GM12878 (cell line): ENCODE measurements around the gene BRAF. TPM values are rescaled to one million over a fixed set of nuclear protein-coding genes. Genes with fewer than 3 reads are reported as not detected.
A peak's percentile ranks its signal among the peaks of the same experiment; 100 is the strongest.

Experiments used
- ATAC-seq: fragments of 200-7000 bp; cut with Tn5 transposase; 3 replicates; pipeline ENCODE4 v1.9.1; 2020; ENCODE audit warnings: mild to moderate bottlenecking, moderate library complexity
- BruUV-seq: library from RNA; stranded (reverse); fragments of 400-500 nt; replicated peaks from 2 replicates; lab custom pipeline; 2021; lab: Mats Ljungman, UMichigan
- CTCF ChIA-PET: fragments of 300-600 bp; sonication (Branson Sonifier 250); formaldehyde crosslinking; extraction: SDS; loops from one replicate; lab custom pipeline; 2021; ENCODE audit warnings: inconsistent platforms; lab: Yijun Ruan, JAX
- POLR2A ChIA-PET: fragments of 350-600 bp; formaldehyde crosslinking; extraction: SDS; loops from one replicate; lab custom pipeline; 2021; ENCODE audit warnings: inconsistent platforms; lab: Charles Lee
- RAD21 ChIA-PET: fragments of 300-600 bp; sonication (Branson Sonifier 250); formaldehyde crosslinking; loops from one replicate; lab custom pipeline; 2023; ENCODE audit warnings: antibody characterized with exemption; ENCODE audit not compliant: unreplicated experiment; lab: Charles Lee
- SMC1A ChIA-PET: fragments of 300-600 bp; sonication (Branson Sonifier 250); formaldehyde crosslinking; loops from one replicate; lab custom pipeline; 2023; ENCODE audit not compliant: unreplicated experiment, uncharacterized antibody; lab: Charles Lee
- DNase-seq: peaks from one replicate; pipeline ENCODE4 v3.0.0-alpha.2; 2011; ENCODE audit warnings: low read depth, low spot score
- FAIRE-seq: peaks from 3 replicates; lab custom pipeline; 2011; peaks lifted over from hg19 to GRCh38; lab: Jason Lieb, UNC
- H2AFZ ChIP-seq: 2 replicates; pipeline ENCODE4 v1.6.0; 2011; ENCODE audit warnings: low read depth, low read length, control low read depth; ENCODE audit not compliant: control insufficient read depth
- H3K27ac ChIP-seq: 2 replicates; pipeline ENCODE4 v1.5.1; 2011; ENCODE audit warnings: control low read depth; ENCODE audit not compliant: control insufficient read depth, insufficient read depth
- H3K27me3 ChIP-seq, 2 experiments: replicated peaks in 1 of 2; 2 replicates each; pipeline versions ENCODE4 v1.6.0 to v1.6.1; 2011; ENCODE audit warnings: low read length in 1 of 2; ENCODE audit not compliant: control insufficient read depth in 2 of 2, insufficient read depth in 2 of 2
- H3K36me3 ChIP-seq, 2 experiments: 2 replicates each; pipeline ENCODE4 v1.5.1; 2011; ENCODE audit warnings: low read length in 1 of 2; ENCODE audit not compliant: control insufficient read depth in 2 of 2, insufficient read depth in 2 of 2
- H3K4me1 ChIP-seq: 2 replicates; pipeline ENCODE4 v1.6.1; 2011; ENCODE audit warnings: mild to moderate bottlenecking, low read length, moderate library complexity, mixed read lengths; ENCODE audit not compliant: control insufficient read depth, insufficient read depth
- H3K4me2 ChIP-seq: 2 replicates; pipeline ENCODE4 v1.6.0; 2011; ENCODE audit warnings: control low read depth; ENCODE audit not compliant: control insufficient read depth, insufficient read depth
- H3K4me3 ChIP-seq: fragments of 200-600 bp; sonication (generic); 2 replicates; pipeline ENCODE4 v1.5.1; 2016
- H3K79me2 ChIP-seq: 2 replicates; pipeline ENCODE4 v1.6.0; 2011; ENCODE audit warnings: low read length; ENCODE audit not compliant: control insufficient read depth, insufficient read depth
- H3K9ac ChIP-seq: 2 replicates; pipeline ENCODE4 v1.8.0; 2011; ENCODE audit warnings: low read length, control low read depth, mixed read lengths; ENCODE audit not compliant: control insufficient read depth, insufficient read depth
- H3K9me3 ChIP-seq: replicated peaks from 3 replicates; pipeline ENCODE4 v1.5.1; 2011; ENCODE audit warnings: mild to moderate bottlenecking, low read length; ENCODE audit not compliant: control insufficient read depth, insufficient read depth
- H4K20me1 ChIP-seq: 2 replicates; pipeline ENCODE4 v1.6.0; 2011; ENCODE audit not compliant: control insufficient read depth, insufficient read depth
- RAD21 ChIP-seq: IDR thresholded peaks from 2 replicates; pipeline ENCODE4 v1.6.1; 2011; ENCODE audit warnings: mild to moderate bottlenecking, low read depth, low read length, moderate library complexity; ENCODE audit not compliant: insufficient read depth
- SMC3 ChIP-seq: IDR thresholded peaks from 2 replicates; pipeline ENCODE4 v1.6.1; 2011; ENCODE audit warnings: low read length, improper control_type of control experiment, borderline replicate concordance
- STAT3 ChIP-seq: IDR thresholded peaks from 2 replicates; pipeline ENCODE4 v1.6.1; 2011; ENCODE audit warnings: low read depth, low read length, improper control_type of control experiment
- YY1 ChIP-seq: IDR thresholded peaks from 2 replicates; pipeline ENCODE4 v1.6.1; 2011; ENCODE audit warnings: low read depth, mild to moderate bottlenecking, low read length
- WGBS: methylation state at CpG from one replicate; pipeline ENCODE4 v1.1.6; 2016; ENCODE audit warnings: low lambda C conversion rate; ENCODE audit not compliant: insufficient replicate concordance, insufficient coverage; ENCODE audit errors: missing lambda C conversion rate; 5-methylcytosine and 5-hydroxymethylcytosine counted together
- in situ Hi-C: fragments of 300-500 bp; cut with MboI; formaldehyde crosslinking; loops from 9 replicates; pipeline ENCODE4 v1.14.3; 2018; ENCODE audit warnings: mixed read lengths
- intact Hi-C: fragments of 100-400 bp; cut with micrococcal nuclease; formaldehyde crosslinking; loops from one replicate; pipeline ENCODE4 v1.14.2; 2022; ENCODE audit not compliant: unreplicated experiment
- polyA plus RNA-seq, 11 experiments: library from polyadenylated mRNA; depleted of rRNA in 4 of 11; unstranded in 6 of 11; stranded (reverse) in 5 of 11; fragments of >200 nt; fragmentation: Nextera tagmentation in 4 of 11; fragmentation: Illumina TruSeq in 1 of 11; extraction: Ambion mirVana in 4 of 11; extraction: Trizol in 1 of 11; gene quantifications; 1 replicate in 1 of 11; 2 replicates in 10 of 11; pipeline versions ENCODE4 v1.2.1 to v1.2.3, GENCODE V29; 2011 to 2016; ENCODE audit warnings: inconsistent platforms in 2 of 11, missing spikeins in 2 of 11, low read depth in 1 of 11
- total RNA-seq, 4 experiments: library from RNA; depleted of rRNA in 3 of 4; stranded (reverse); fragments of >200 nt in 3 of 4; fragmentation: Illumina TruSeq in 1 of 4; extraction: Trizol in 1 of 4; gene quantifications; 2 replicates each; pipeline versions ENCODE4 v1.2.1 to v1.2.3, GENCODE V29; 2013 to 2021
- TF ChIP-seq, protein P1 (sequence below), 3 experiments: IDR thresholded peaks in 2 of 3; conservative IDR thresholded peaks in 1 of 3; 2 replicates each; pipeline ENCODE4 v1.5.1; 2011; ENCODE audit warnings: low read depth in 3 of 3, low read length in 3 of 3, mild to moderate bottlenecking in 3 of 3, control low read depth in 2 of 3, moderate library complexity in 2 of 3, inconsistent platforms in 1 of 3, mixed read lengths in 1 of 3; ENCODE audit not compliant: control insufficient read depth in 2 of 3, insufficient read depth in 1 of 3; ENCODE audit errors: extremely low read depth in 1 of 3
- TF ChIP-seq, protein P2 (sequence below): IDR thresholded peaks from 2 replicates; pipeline ENCODE4 v1.6.1; 2011; ENCODE audit warnings: mild to moderate bottlenecking, low read depth, low read length, moderate library complexity; ENCODE audit not compliant: insufficient replicate concordance
- TF ChIP-seq, protein P3 (sequence below): fragments of 450-650 bp; IDR thresholded peaks from 2 replicates; pipeline ENCODE4 v1.6.1; 2018; ENCODE audit warnings: mild to moderate bottlenecking, low read depth, moderate library complexity; ENCODE audit not compliant: partially characterized antibody
- TF ChIP-seq, protein P4 (sequence below): fragments of 450-650 bp; IDR thresholded peaks from 2 replicates; pipeline ENCODE4 v1.6.1; 2016; ENCODE audit warnings: mild to moderate bottlenecking

BRAF gene
- total and polyA plus RNA-seq, 10 of the 15 experiments (the other 5 are each of a cell fraction or from before 2014, with no cell fraction given): 2.6 to 31.0 (median 10.6) TPM

DNA sequence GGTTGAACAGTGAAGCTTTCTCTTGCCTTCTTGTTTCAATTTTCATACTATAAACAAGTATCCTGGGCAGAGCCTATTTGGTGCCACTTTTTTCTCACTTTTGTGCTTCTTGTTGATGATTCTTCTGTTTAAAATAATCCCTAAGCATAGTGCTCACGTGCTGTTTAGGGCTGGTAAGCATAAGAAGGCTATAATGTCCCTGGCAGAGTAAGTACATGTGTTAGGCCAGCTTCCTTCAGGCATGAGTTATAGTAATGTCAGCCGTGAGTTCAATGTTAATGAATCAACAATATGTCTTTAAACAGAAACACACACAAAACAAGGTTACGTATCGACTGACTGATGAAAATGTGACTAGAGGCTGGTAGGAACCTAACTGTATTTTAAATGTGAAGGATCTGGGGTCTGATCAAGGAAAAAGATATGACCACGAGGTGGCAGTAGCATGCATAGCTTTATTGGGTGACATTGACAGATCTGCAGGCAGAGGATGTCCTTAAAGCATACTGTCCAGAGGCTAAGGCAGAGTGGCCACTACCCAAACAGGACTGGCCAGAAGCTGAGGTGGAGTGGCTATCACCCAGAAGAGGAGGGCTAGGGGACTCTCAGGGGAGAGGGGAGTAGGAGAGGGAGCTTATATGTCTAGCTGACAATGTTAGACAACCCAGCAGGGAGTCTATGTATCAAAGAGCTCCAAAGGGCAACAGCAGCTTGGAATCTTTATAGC lies 113.7 kb downstream of the BRAF start:
- SMC1A ChIA-PET: interaction anchor here (0.6 to 6.9 kb wide), 29 partner anchors 9 to 838 kb away, joined by 3 to 134 read pairs (median 5); partner anchors contain the start of gene MRPS33
- no peaks in the 10 kb centered on the region for H3K4me1 ChIP-seq
- peak; percentile 100 for ATAC-seq
- RAD21 ChIA-PET: interaction anchor here (0.6 to 5.0 kb wide), 22 partner anchors 9 to 1440 kb away, joined by 3 to 88 read pairs (median 5); partner anchors contain the start of genes BRAF and MRPS33
- no peak overlapping the region for H2AFZ ChIP-seq
- in situ Hi-C loops: loop anchor here (5.0 to 25.0 kb wide), 3 partner anchors 201 to 726 kb away; partner anchors contain the start of gene MRPS33
- peak; percentile 51 for DNase-seq
- no TSS peak for BruUV-seq
- FAIRE-seq: peak; percentile 96
- H3K79me2 ChIP-seq: no peaks in the 10 kb centered on the region
- CTCF ChIA-PET: interaction anchor here (0.5 to 6.9 kb wide), 65 partner anchors 9 to 838 kb away, joined by 3 to 166 read pairs (median 4); partner anchors contain the start of genes ADCK2, BRAF and MRPS33
- intact Hi-C loops: loop anchor here (1.0 to 5.0 kb wide), 4 partner anchors 111 to 726 kb away; partner anchors contain the start of gene BRAF
- WGBS: 25% methylated on average over 5 of the region's 5 CpGs
- no peak overlapping the region for H3K9ac ChIP-seq
- POLR2A ChIA-PET: interaction anchor here (0.7 to 1.2 kb wide), 4 partner anchors 112 to 174 kb away, joined by 3 to 4 read pairs (median 3); no protein-coding TSS in a partner anchor
- no peaks in the 10 kb centered on the region for H3K9me3 ChIP-seq
- H3K36me3 ChIP-seq: no peaks in the 10 kb centered on the region; a peak in 1 of 4 replicates
- no peaks in the 10 kb centered on the region for H4K20me1 ChIP-seq
- 0 out of 2 replicates have a peak, but pooled peaks have one; percentile 45 for TF ChIP-seq YY1
- TF ChIP-seq, protein P1, sequence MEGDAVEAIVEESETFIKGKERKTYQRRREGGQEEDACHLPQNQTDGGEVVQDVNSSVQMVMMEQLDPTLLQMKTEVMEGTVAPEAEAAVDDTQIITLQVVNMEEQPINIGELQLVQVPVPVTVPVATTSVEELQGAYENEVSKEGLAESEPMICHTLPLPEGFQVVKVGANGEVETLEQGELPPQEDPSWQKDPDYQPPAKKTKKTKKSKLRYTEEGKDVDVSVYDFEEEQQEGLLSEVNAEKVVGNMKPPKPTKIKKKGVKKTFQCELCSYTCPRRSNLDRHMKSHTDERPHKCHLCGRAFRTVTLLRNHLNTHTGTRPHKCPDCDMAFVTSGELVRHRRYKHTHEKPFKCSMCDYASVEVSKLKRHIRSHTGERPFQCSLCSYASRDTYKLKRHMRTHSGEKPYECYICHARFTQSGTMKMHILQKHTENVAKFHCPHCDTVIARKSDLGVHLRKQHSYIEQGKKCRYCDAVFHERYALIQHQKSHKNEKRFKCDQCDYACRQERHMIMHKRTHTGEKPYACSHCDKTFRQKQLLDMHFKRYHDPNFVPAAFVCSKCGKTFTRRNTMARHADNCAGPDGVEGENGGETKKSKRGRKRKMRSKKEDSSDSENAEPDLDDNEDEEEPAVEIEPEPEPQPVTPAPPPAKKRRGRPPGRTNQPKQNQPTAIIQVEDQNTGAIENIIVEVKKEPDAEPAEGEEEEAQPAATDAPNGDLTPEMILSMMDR (IDR thresholded peaks at IDR 0.05 in 2 of 3, conservative IDR thresholded peaks at IDR 0.05 in 1 of 3; ENCODE audit: control insufficient read depth in 2 of 3, extremely low read depth in 1 of 3, insufficient read depth in 1 of 3, low read depth in 3 of 3, low read length in 3 of 3): peak; percentile 55 to 72 (median 70); a peak in 5 of 6 replicates
- TF ChIP-seq, protein P2, sequence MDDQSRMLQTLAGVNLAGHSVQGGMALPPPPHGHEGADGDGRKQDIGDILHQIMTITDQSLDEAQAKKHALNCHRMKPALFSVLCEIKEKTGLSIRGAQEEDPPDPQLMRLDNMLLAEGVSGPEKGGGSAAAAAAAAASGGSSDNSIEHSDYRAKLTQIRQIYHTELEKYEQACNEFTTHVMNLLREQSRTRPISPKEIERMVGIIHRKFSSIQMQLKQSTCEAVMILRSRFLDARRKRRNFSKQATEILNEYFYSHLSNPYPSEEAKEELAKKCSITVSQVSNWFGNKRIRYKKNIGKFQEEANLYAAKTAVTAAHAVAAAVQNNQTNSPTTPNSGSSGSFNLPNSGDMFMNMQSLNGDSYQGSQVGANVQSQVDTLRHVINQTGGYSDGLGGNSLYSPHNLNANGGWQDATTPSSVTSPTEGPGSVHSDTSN: peak; percentile 82
- TF ChIP-seq RAD21: peak; percentile 74
- TF ChIP-seq, protein P3, sequence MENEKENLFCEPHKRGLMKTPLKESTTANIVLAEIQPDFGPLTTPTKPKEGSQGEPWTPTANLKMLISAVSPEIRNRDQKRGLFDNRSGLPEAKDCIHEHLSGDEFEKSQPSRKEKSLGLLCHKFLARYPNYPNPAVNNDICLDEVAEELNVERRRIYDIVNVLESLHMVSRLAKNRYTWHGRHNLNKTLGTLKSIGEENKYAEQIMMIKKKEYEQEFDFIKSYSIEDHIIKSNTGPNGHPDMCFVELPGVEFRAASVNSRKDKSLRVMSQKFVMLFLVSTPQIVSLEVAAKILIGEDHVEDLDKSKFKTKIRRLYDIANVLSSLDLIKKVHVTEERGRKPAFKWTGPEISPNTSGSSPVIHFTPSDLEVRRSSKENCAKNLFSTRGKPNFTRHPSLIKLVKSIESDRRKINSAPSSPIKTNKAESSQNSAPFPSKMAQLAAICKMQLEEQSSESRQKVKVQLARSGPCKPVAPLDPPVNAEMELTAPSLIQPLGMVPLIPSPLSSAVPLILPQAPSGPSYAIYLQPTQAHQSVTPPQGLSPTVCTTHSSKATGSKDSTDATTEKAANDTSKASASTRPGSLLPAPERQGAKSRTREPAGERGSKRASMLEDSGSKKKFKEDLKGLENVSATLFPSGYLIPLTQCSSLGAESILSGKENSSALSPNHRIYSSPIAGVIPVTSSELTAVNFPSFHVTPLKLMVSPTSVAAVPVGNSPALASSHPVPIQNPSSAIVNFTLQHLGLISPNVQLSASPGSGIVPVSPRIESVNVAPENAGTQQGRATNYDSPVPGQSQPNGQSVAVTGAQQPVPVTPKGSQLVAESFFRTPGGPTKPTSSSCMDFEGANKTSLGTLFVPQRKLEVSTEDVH: no peak
- TF ChIP-seq STAT3: no peak
- TF ChIP-seq, protein P4, sequence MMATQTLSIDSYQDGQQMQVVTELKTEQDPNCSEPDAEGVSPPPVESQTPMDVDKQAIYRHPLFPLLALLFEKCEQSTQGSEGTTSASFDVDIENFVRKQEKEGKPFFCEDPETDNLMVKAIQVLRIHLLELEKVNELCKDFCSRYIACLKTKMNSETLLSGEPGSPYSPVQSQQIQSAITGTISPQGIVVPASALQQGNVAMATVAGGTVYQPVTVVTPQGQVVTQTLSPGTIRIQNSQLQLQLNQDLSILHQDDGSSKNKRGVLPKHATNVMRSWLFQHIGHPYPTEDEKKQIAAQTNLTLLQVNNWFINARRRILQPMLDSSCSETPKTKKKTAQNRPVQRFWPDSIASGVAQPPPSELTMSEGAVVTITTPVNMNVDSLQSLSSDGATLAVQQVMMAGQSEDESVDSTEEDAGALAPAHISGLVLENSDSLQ: peak; percentile 91
- TF ChIP-seq SMC3: peak; percentile 88
- no peaks in the 10 kb centered on the region for H3K27me3 ChIP-seq
- H3K4me2 ChIP-seq: no peak overlapping the region
- H3K4me3 ChIP-seq: no peak overlapping the region
- no peak overlapping the region for H3K27ac ChIP-seq
